ENCODE data around the gene NLGN1.
"Not testable (repeated sequence)": the region's sequence is repeated elsewhere in the genome, so short reads cannot be mapped to it uniquely, and the experiment has no call there.

Gene NLGN1

GRCh38 chr3:173429527-173429926, 32.0 kb downstream of the NLGN1 start:
- no peak for DNase-seq (ENCODE audit: low read depth in 1 of 2, low spot score in 1 of 2)

GRCh38 chr3:173430576-173430975, 33.0 kb downstream of the NLGN1 start:
- DNase-seq (ENCODE audit: low read depth in 1 of 2, low spot score in 1 of 2): no peak

- no peak for DNase-seq (ENCODE audit: low read depth in 1 of 2, low spot score in 1 of 2)
These were observed 41.5 kb downstream of the NLGN1 start for GRCh38 chr3:173439004-173439403.

GRCh38 chr3:173440514-173440913, 43.0 kb downstream of the NLGN1 start:
- DNase-seq (ENCODE audit: low read depth in 1 of 2, low spot score in 1 of 2): no peak

GRCh38 chr3:173451561-173451960, 54.0 kb downstream of the NLGN1 start:
- DNase-seq (ENCODE audit: low read depth in 1 of 2, low spot score in 1 of 2): not testable (repeated sequence)

GRCh38 chr3:173463250-173463649, 65.7 kb downstream of the NLGN1 start:
- DNase-seq (ENCODE audit: low read depth in 1 of 2, low spot score in 1 of 2): no peak

GRCh38 chr3:173465112-173465511, 67.6 kb downstream of the NLGN1 start:
- DNase-seq (ENCODE audit: low read depth in 1 of 2, low spot score in 1 of 2): no peak

- no peak for DNase-seq (ENCODE audit: low read depth in 1 of 2, low spot score in 1 of 2)
These were observed 68.5 kb downstream of the NLGN1 start for GRCh38 chr3:173465898-173466678.

GRCh38 chr3:173467501-173467900, 70.0 kb downstream of the NLGN1 start:
- DNase-seq (ENCODE audit: low read depth in 1 of 2, low spot score in 1 of 2): no peak

GRCh38 chr3:173473237-173473636, 75.7 kb downstream of the NLGN1 start:
- no peak for DNase-seq (ENCODE audit: low read depth in 1 of 2, low spot score in 1 of 2)

GRCh38 chr3:173479301-173479700, 81.8 kb downstream of the NLGN1 start:
- DNase-seq (ENCODE audit: low read depth in 1 of 2, low spot score in 1 of 2): no peak

- DNase-seq (ENCODE audit: low read depth in 1 of 2, low spot score in 1 of 2): no peak
These were observed 104.5 kb downstream of the NLGN1 start for GRCh38 chr3:173501931-173502489.

- no peak for DNase-seq (ENCODE audit: low read depth in 1 of 2, low spot score in 1 of 2)
These were observed 105.5 kb downstream of the NLGN1 start for GRCh38 chr3:173502983-173503568.

- no peak for DNase-seq (ENCODE audit: low read depth in 1 of 2, low spot score in 1 of 2)
These were observed 113.0 kb downstream of the NLGN1 start for GRCh38 chr3:173510565-173510964.

GRCh38 chr3:173513123-173513522, 115.6 kb downstream of the NLGN1 start:
- DNase-seq (ENCODE audit: low read depth in 1 of 2, low spot score in 1 of 2): no peak

GRCh38 chr3:173529062-173529711, 131.6 kb downstream of the NLGN1 start:
- DNase-seq (ENCODE audit: low read depth in 1 of 2, low spot score in 1 of 2): no peak

- DNase-seq (ENCODE audit: low read depth in 1 of 2, low spot score in 1 of 2): no peak
These were observed 134.1 kb downstream of the NLGN1 start for GRCh38 chr3:173531602-173532001.

GRCh38 chr3:173538410-173538809, 140.9 kb downstream of the NLGN1 start:
- no peak for DNase-seq (ENCODE audit: low read depth in 1 of 2, low spot score in 1 of 2)

- not testable (repeated sequence) for DNase-seq (ENCODE audit: low read depth in 1 of 2, low spot score in 1 of 2)
These were observed 148.0 kb downstream of the NLGN1 start for GRCh38 chr3:173545590-173545989.

GRCh38 chr3:173547070-173547469, 149.5 kb downstream of the NLGN1 start:
- no peak for DNase-seq (ENCODE audit: low read depth in 1 of 2, low spot score in 1 of 2)

- no peak for DNase-seq (ENCODE audit: low read depth in 1 of 2, low spot score in 1 of 2)
These were observed 150.7 kb downstream of the NLGN1 start for GRCh38 chr3:173548261-173548660.

- no peak for DNase-seq (ENCODE audit: low read depth in 1 of 2, low spot score in 1 of 2)
These were observed 155.0 kb downstream of the NLGN1 start for GRCh38 chr3:173552526-173552925.

Measured in activated CD4-positive, alpha-beta T cell treated with anti-CD3 and anti-CD28 coated beads, Interleukin-2, amount 50 U/mL, for 24 hours (primary cell).